HepG2 (cell line): Measurements from ENCODE around the gene HIRA. TPM values are rescaled to one million over a fixed set of nuclear protein-coding genes. Genes with fewer than 3 reads are reported as not detected.
A peak's percentile ranks its signal among the peaks of the same experiment; 100 is the strongest.

Experiments used
- ATAC-seq: fragments of 200-7000 bp; cut with Tn5 transposase; 3 replicates; pipeline ENCODE4 v1.9.1; 2020; ENCODE audit warnings: mild to moderate bottlenecking, moderate library complexity
- BruUV-seq: library from RNA; stranded (reverse); fragments of 400-500 nt; replicated peaks from 2 replicates; lab custom pipeline; 2021; lab: Mats Ljungman, UMichigan
- CTCF ChIA-PET: fragments of 300-600 bp; formaldehyde crosslinking; extraction: SDS; loops from one replicate; lab custom pipeline; 2021; ENCODE audit warnings: low total read pairs, inconsistent platforms, low intra/inter-chr PET ratio; lab: Yijun Ruan, JAX
- POLR2A ChIA-PET: fragments of 350-600 bp; sonication (Branson Sonifier 250); formaldehyde crosslinking; loops from one replicate; lab custom pipeline; 2020; ENCODE audit warnings: antibody characterized with exemption, inconsistent platforms; lab: Yijun Ruan, JAX
- DNase-seq: peaks from one replicate; pipeline ENCODE4 v3.0.0-alpha.2; 2015; ENCODE audit warnings: low spot score
- FAIRE-seq: peaks from 3 replicates; lab custom pipeline; 2011; peaks lifted over from hg19 to GRCh38; lab: Jason Lieb, UNC
- H2AFZ ChIP-seq: one replicate; pipeline ENCODE4 v1.6.1; 2011; ENCODE audit warnings: low read length, inconsistent platforms
- H3K27ac ChIP-seq: fragments of 300-600 bp; 3 replicates; pipeline ENCODE4 v1.8.0; 2011; ENCODE audit warnings: mixed run types, mild to moderate bottlenecking, mixed read lengths, low read length, inconsistent platforms; ENCODE audit not compliant: insufficient read depth; ENCODE audit errors: extremely low read length
- H3K27me3 ChIP-seq, 2 experiments: fragments of 200-600 bp in 1 of 2; 2 replicates in 1 of 2; 3 replicates in 1 of 2; pipeline versions ENCODE4 v1.6.0 to v1.8.0; 2011; ENCODE audit warnings: low read length in 2 of 2, mild to moderate bottlenecking in 2 of 2, moderate library complexity in 2 of 2, inconsistent platforms in 1 of 2; ENCODE audit not compliant: insufficient read depth in 2 of 2, control insufficient read depth in 1 of 2
- H3K36me3 ChIP-seq, 2 experiments: fragments of 200-600 bp in 1 of 2; replicated peaks in 1 of 2; 2 replicates in 1 of 2; 3 replicates in 1 of 2; pipeline versions ENCODE4 v1.5.1 to v1.8.0; 2011; ENCODE audit warnings: low read length in 2 of 2, inconsistent platforms in 1 of 2; ENCODE audit not compliant: insufficient read depth in 2 of 2, control insufficient read depth in 1 of 2
- H3K4me1 ChIP-seq: 2 replicates; pipeline ENCODE4 v1.5.1; 2012; ENCODE audit warnings: low read length, inconsistent platforms; ENCODE audit not compliant: insufficient read depth
- H3K4me2 ChIP-seq: 2 replicates; pipeline ENCODE4 v1.6.0; 2011; ENCODE audit warnings: low read depth, low read length, inconsistent platforms
- H3K4me3 ChIP-seq, 3 experiments: fragments of 200-600 bp in 1 of 3; sonication (generic), shearing (Covaris generic) in 1 of 3; replicated peaks in 1 of 3; 2 replicates each; pipeline ENCODE4 v1.5.1; 2011 to 2016; ENCODE audit warnings: low read length in 3 of 3, inconsistent platforms in 2 of 3, low read depth in 2 of 3, mild to moderate bottlenecking in 2 of 3, control low read depth in 1 of 3, mixed read lengths in 1 of 3; ENCODE audit not compliant: insufficient read depth in 1 of 3
- H3K79me2 ChIP-seq: one replicate; pipeline ENCODE4 v1.6.1; 2011; ENCODE audit warnings: low read length, inconsistent platforms; ENCODE audit not compliant: insufficient read depth
- H3K9ac ChIP-seq: 2 replicates; pipeline ENCODE4 v1.6.0; 2011; ENCODE audit warnings: mild to moderate bottlenecking, low read depth, low read length, inconsistent platforms; ENCODE audit not compliant: insufficient read depth
- H3K9me3 ChIP-seq: 2 replicates; pipeline ENCODE4 v1.5.1; 2012; ENCODE audit warnings: mild to moderate bottlenecking, low read length
- H4K20me1 ChIP-seq: 2 replicates; pipeline ENCODE4 v1.6.0; 2011; ENCODE audit warnings: inconsistent platforms, mild to moderate bottlenecking, low read length, moderate library complexity; ENCODE audit not compliant: insufficient read depth
- AKNA ChIP-seq: sonication (generic); formaldehyde crosslinking; IDR thresholded peaks from 2 replicates; pipeline ENCODE4 v1.4.0; 2020; ENCODE audit warnings: missing genetic modification reagents, borderline replicate concordance
- CREM ChIP-seq, 2 experiments: sonication (generic) in 1 of 2; formaldehyde crosslinking in 1 of 2; IDR thresholded peaks; 2 replicates each; pipeline versions ENCODE4 v1.4.0 to v1.6.1; 2016 to 2020; ENCODE audit warnings: antibody characterized with exemption in 1 of 2, mild to moderate bottlenecking in 1 of 2, missing genetic modification reagents in 1 of 2
- GLI4 ChIP-seq: sonication (generic); formaldehyde crosslinking; IDR thresholded peaks from 2 replicates; pipeline ENCODE4 v1.5.1; 2020; ENCODE audit warnings: missing genetic modification reagents, mild to moderate bottlenecking, moderate library complexity, borderline replicate concordance
- MED8 ChIP-seq: sonication (generic); formaldehyde crosslinking; IDR thresholded peaks from 2 replicates; pipeline ENCODE4 v1.8.1; 2023; ENCODE audit warnings: mild to moderate bottlenecking, missing genetic modification reagents; ENCODE audit not compliant: insufficient replicate concordance
- NFYC ChIP-seq: IDR thresholded peaks from 2 replicates; pipeline ENCODE4 v1.6.1; 2016; ENCODE audit warnings: missing genetic modification reagents, missing compliant biosample characterization
- ZNF337 ChIP-seq: sonication (generic); formaldehyde crosslinking; IDR thresholded peaks from 2 replicates; pipeline ENCODE4 v1.5.1; 2020; ENCODE audit warnings: missing genetic modification reagents, low read depth, mild to moderate bottlenecking, borderline replicate concordance
- ZNF713 ChIP-seq: sonication (generic); formaldehyde crosslinking; IDR thresholded peaks from 2 replicates; pipeline ENCODE4 v1.4.0; 2020; ENCODE audit warnings: mild to moderate bottlenecking, missing genetic modification reagents
- ZNF746 ChIP-seq: sonication (generic); formaldehyde crosslinking; IDR thresholded peaks from 2 replicates; pipeline ENCODE4 v1.8.0; 2022; ENCODE audit warnings: mild to moderate bottlenecking, missing genetic modification reagents
- ZNF770 ChIP-seq: sonication (generic); formaldehyde crosslinking; IDR thresholded peaks from 2 replicates; pipeline ENCODE4 v1.5.0; 2020; ENCODE audit warnings: mild to moderate bottlenecking, missing genetic modification reagents
- ZNF850 ChIP-seq: sonication (generic); formaldehyde crosslinking; conservative IDR thresholded peaks from 2 replicates; pipeline ENCODE4 v1.9.0; 2021; ENCODE audit warnings: mild to moderate bottlenecking, missing genetic modification reagents
- WGBS: methylation state at CpG from one replicate; pipeline ENCODE4 v1.1.6; 2017; ENCODE audit warnings: low lambda C conversion rate; 5-methylcytosine and 5-hydroxymethylcytosine counted together
- in situ Hi-C: cut with HindIII; loops from 2 replicates; pipeline ENCODE4 v1.10.0; 2017; ENCODE audit warnings: low pct_unique_long_range_greater_than_20kb; ENCODE audit not compliant: extremely low pct_ligation_motif_present
- intact Hi-C: fragments of 100-400 bp; cut with micrococcal nuclease; formaldehyde crosslinking; loops from one replicate; pipeline ENCODE4 v1.10.0; 2022; ENCODE audit not compliant: unreplicated experiment
- polyA plus RNA-seq, 8 experiments: library from polyadenylated mRNA; depleted of rRNA in 3 of 8; stranded (reverse) in 7 of 8; unstranded in 1 of 8; fragments of >200 nt; fragmentation: Illumina TruSeq in 4 of 8; extraction: Trizol in 4 of 8; gene quantifications; 2 replicates each; pipeline versions ENCODE4 v1.2.1 to v1.2.3, GENCODE V29; 2011 to 2016; ENCODE audit warnings: low read depth in 4 of 8, missing spikeins in 1 of 8, mixed read lengths in 1 of 8; ENCODE audit not compliant: insufficient read depth in 1 of 8
- total RNA-seq, 5 experiments: library from RNA; depleted of rRNA; stranded (reverse); fragments of >200 nt; fragmentation: Illumina TruSeq; extraction: Trizol; gene quantifications; 2 replicates each; pipeline ENCODE4 v1.2.3, GENCODE V29; 2016; ENCODE audit warnings: low read depth in 1 of 5

The HIRA gene
- total and polyA plus RNA-seq, 2 of the 13 experiments (the other 11 are each of a cell fraction or from before 2014, with no cell fraction given): 21.5 to 29.2 TPM

GRCh38 chr22:19350476-19350859 is 81.1 kb downstream of the HIRA start:
- TSS peak; percentile 31 for BruUV-seq
- no peak overlapping the region for H3K9ac ChIP-seq
- FAIRE-seq (no peak), DNase-seq (no peak), ATAC-seq (no peak)
- WGBS: 100% methylated on average over 1 of the region's 1 CpG
- H3K4me1 ChIP-seq: no peaks in the 10 kb centered on the region
- H3K36me3 ChIP-seq: peaks cover 31 to 87% of the 10 kb centered on the region in 2 experiments
- no peak overlapping the region for H3K27ac ChIP-seq
- in situ Hi-C loops (no loop called here), intact Hi-C loops (no loop called here)
- ChIA-PET CTCF (no interaction called here), POLR2A (no interaction called here)
- H3K4me2 ChIP-seq: no peak overlapping the region
- no peak overlapping the region for H2AFZ ChIP-seq
- no peaks in the 10 kb centered on the region for H3K79me2 ChIP-seq
- no peaks in the 10 kb centered on the region for H3K9me3 ChIP-seq
- no peaks in the 10 kb centered on the region for H4K20me1 ChIP-seq
- H3K27me3 ChIP-seq: no peaks in the 10 kb centered on the region
- no peak overlapping the region for H3K4me3 ChIP-seq
- TF ChIP-seq ZNF337 (CRISPR knock-in tag) (no peak), ZNF850 (CRISPR knock-in tag) (no peak), AKNA (no peak), ZNF713 (CRISPR knock-in tag) (no peak), GLI4 (CRISPR knock-in tag) (no peak), ZNF770 (CRISPR knock-in tag) (no peak), NFYC (CRISPR knock-in tag) (no peak), MED8 (no peak), ZNF746 (CRISPR knock-in tag) (no peak), CREM (IDR thresholded peaks at IDR 0.05) (no peak), CREM (CRISPR knock-in tag; IDR thresholded peaks at IDR 0.05) (no peak)
- TF ChIP-seq, all 625 proteins: peak for 0
